SU-DHL-6 (cell line): ENCODE results near the gene UBE2D3.

ENCODE experiments used
- H2AFZ ChIP-seq: fragments of 200-600 bp; sonication (generic); 2 replicates; pipeline ENCODE4 v1.6.1; 2014; ENCODE audit warnings: low read depth, mild to moderate bottlenecking, moderate library complexity, mixed read lengths, antibody characterized with exemption, low read length; ENCODE audit not compliant: severe bottlenecking
- H3F3A ChIP-seq: fragments of 200-600 bp; shearing (Covaris generic); 2 replicates; pipeline ENCODE4 v1.6.0; 2016; ENCODE audit warnings: antibody characterized with exemption, mild to moderate bottlenecking; ENCODE audit not compliant: insufficient read depth
- H3K27ac ChIP-seq: fragments of 200-600 bp; sonication (generic); 2 replicates; pipeline ENCODE4 v1.5.1; 2016; ENCODE audit warnings: low read depth, mild to moderate bottlenecking, low read length, moderate library complexity, mixed read lengths
- H3K27me3 ChIP-seq: fragments of 200-600 bp; sonication (generic), shearing (Covaris generic); 2 replicates; pipeline ENCODE4 v1.6.0; 2014; ENCODE audit warnings: mild to moderate bottlenecking, low read length
- H3K36me3 ChIP-seq: fragments of 200-600 bp; sonication (generic); 2 replicates; pipeline ENCODE4 v1.6.1; 2014; ENCODE audit warnings: mild to moderate bottlenecking, low read length, mixed read lengths
- H3K4me2 ChIP-seq: fragments of 300-600, 200-600 bp; shearing (Covaris generic), sonication (generic); 2 replicates; pipeline ENCODE4 v1.6.0; 2014; ENCODE audit warnings: low read length, low read depth, mild to moderate bottlenecking; ENCODE audit not compliant: poor library complexity, severe bottlenecking
- H3K4me3 ChIP-seq: fragments of 200-600 bp; sonication (generic); 2 replicates; pipeline ENCODE4 v1.5.1; 2014; ENCODE audit warnings: antibody characterized with exemption, low read length, mild to moderate bottlenecking, mixed read lengths; ENCODE audit not compliant: insufficient read depth, poor library complexity, severe bottlenecking
- H3K79me2 ChIP-seq: fragments of 200-600 bp; sonication (generic); 2 replicates; pipeline ENCODE4 v1.6.1; 2014; ENCODE audit warnings: mild to moderate bottlenecking, low read length, moderate library complexity; ENCODE audit not compliant: insufficient read depth
- H3K9ac ChIP-seq: fragments of 200-600 bp; sonication (generic); 2 replicates; pipeline ENCODE4 v1.7.0; 2014; ENCODE audit warnings: mild to moderate bottlenecking, low read length
- H3K9me2 ChIP-seq: fragments of 200-600 bp; sonication (generic); replicated peaks from 2 replicates; pipeline ENCODE4 v1.6.1; 2014; ENCODE audit warnings: low read length; ENCODE audit not compliant: insufficient read depth
- H3K9me3 ChIP-seq: fragments of 200-600 bp; sonication (generic); 2 replicates; pipeline ENCODE4 v1.6.1; 2014; ENCODE audit warnings: low read length, mixed read lengths; ENCODE audit not compliant: insufficient read depth
- H4K20me1 ChIP-seq: fragments of 200-600 bp; sonication (generic); 2 replicates; pipeline ENCODE4 v1.6.1; 2014; ENCODE audit warnings: low read depth, mild to moderate bottlenecking, antibody characterized with exemption, low read length, moderate library complexity, mixed read lengths
- CTCF ChIP-seq: fragments of 200-600 bp; sonication (generic); IDR thresholded peaks from one replicate; pipeline ENCODE4 v1.5.1; 2017; ENCODE audit warnings: antibody characterized with exemption, mild to moderate bottlenecking, low read length, moderate library complexity; ENCODE audit not compliant: insufficient read depth, poor library complexity, severe bottlenecking
- EZH2phosphoT487 ChIP-seq: fragments of 200-600 bp; sonication (generic), shearing (Covaris generic); conservative IDR thresholded peaks from 2 replicates; pipeline ENCODE4 v1.6.1; 2018; ENCODE audit warnings: mild to moderate bottlenecking, antibody characterized with exemption, low read length, moderate library complexity, mixed read lengths

Gene UBE2D3

GRCh38 chr4:102829803-102830202, 2.5 kb upstream of the UBE2D3 start:
- H3K4me2 ChIP-seq: no peak overlapping the region
- H4K20me1 ChIP-seq: peaks cover 4% of the 10 kb centered on the region; the same call in 1 of the 2 replicates
- peaks cover 9% of the 10 kb centered on the region; the same call in 1 of the 2 replicates for H3K36me3 ChIP-seq
- peaks cover 34% of the 10 kb centered on the region for H3K79me2 ChIP-seq
- H3K27ac ChIP-seq: no peak overlapping the region
- TF ChIP-seq EZH2phosphoT487: no peak
- H2AFZ ChIP-seq: no peak overlapping the region
- H3K4me3 ChIP-seq: no peak overlapping the region
- no peaks in the 10 kb centered on the region for H3K9me2 ChIP-seq
- peaks cover 4% of the 10 kb centered on the region; the same call in 1 of the 2 replicates for H3F3A ChIP-seq
- H3K9me3 ChIP-seq: no peaks in the 10 kb centered on the region
- H3K27me3 ChIP-seq: no peaks in the 10 kb centered on the region
- H3K9ac ChIP-seq: no peak overlapping the region

GRCh38 chr4:102828497-102828808, 1.1 kb upstream of the UBE2D3 start:
- peaks cover 20% of the 10 kb centered on the region for H3K36me3 ChIP-seq
- TF ChIP-seq CTCF (no peak), EZH2phosphoT487 (no peak)
- H3K27me3 ChIP-seq: no peaks in the 10 kb centered on the region
- H3F3A ChIP-seq: peaks cover 4% of the 10 kb centered on the region; the same call in 1 of the 2 replicates
- peak overlapping the region; percentile 64 for H3K4me3 ChIP-seq
- H3K79me2 ChIP-seq: peaks cover 47% of the 10 kb centered on the region
- peaks cover 8% of the 10 kb centered on the region; the same call in 1 of the 2 replicates for H4K20me1 ChIP-seq
- no peaks in the 10 kb centered on the region for H3K9me2 ChIP-seq
- peak overlapping the region; percentile 72 for H3K9ac ChIP-seq
- H2AFZ ChIP-seq: no peak overlapping the region
- peak overlapping the region; percentile 81 for H3K27ac ChIP-seq
- no peaks in the 10 kb centered on the region for H3K9me3 ChIP-seq
- peak overlapping the region; percentile 95 for H3K4me2 ChIP-seq

- peaks cover 53% of the 10 kb centered on the region for H3K79me2 ChIP-seq
- H3K4me3 ChIP-seq: peak overlapping the region; percentile 95
- peak overlapping the region; percentile 100 for H3K9ac ChIP-seq
- H3K4me2 ChIP-seq: peak overlapping the region; percentile 99
- no peak overlapping the region for H2AFZ ChIP-seq
- H3F3A ChIP-seq: peaks cover 4% of the 10 kb centered on the region; the same call in 1 of the 2 replicates
- H3K9me3 ChIP-seq: no peaks in the 10 kb centered on the region
- H3K9me2 ChIP-seq: no peaks in the 10 kb centered on the region
- no peaks in the 10 kb centered on the region for H3K27me3 ChIP-seq
- H3K27ac ChIP-seq: peak overlapping the region; percentile 93
- H3K36me3 ChIP-seq: peaks cover 20% of the 10 kb centered on the region
- TF ChIP-seq EZH2phosphoT487: no peak
- peaks cover 14% of the 10 kb centered on the region for H4K20me1 ChIP-seq
These were observed 534 bp upstream of the UBE2D3 start for GRCh38 chr4:102827674-102828496.

GRCh38 chr4:102826105-102826889, 1.1 kb downstream of the UBE2D3 start:
- peaks cover 69% of the 10 kb centered on the region for H3K79me2 ChIP-seq
- no peaks in the 10 kb centered on the region for H3K27me3 ChIP-seq
- peaks cover 20% of the 10 kb centered on the region for H3K36me3 ChIP-seq
- peaks cover 5% of the 10 kb centered on the region; the same call in 1 of the 2 replicates for H3F3A ChIP-seq
- no peak for TF ChIP-seq CTCF
- no peak for TF ChIP-seq EZH2phosphoT487
- peak overlapping the region; percentile 95 for H3K4me3 ChIP-seq
- peak overlapping the region; percentile 93 for H3K27ac ChIP-seq
- H3K9me3 ChIP-seq: no peaks in the 10 kb centered on the region
- H3K4me2 ChIP-seq: peak overlapping the region; percentile 99
- H3K9me2 ChIP-seq: no peaks in the 10 kb centered on the region
- no peak overlapping the region for H2AFZ ChIP-seq
- peak overlapping the region; percentile 100 for H3K9ac ChIP-seq
- peaks cover 19% of the 10 kb centered on the region for H4K20me1 ChIP-seq
